HG03039 (cell line): ENCODE data around the gene DCUN1D2.

Experiments used
- ATAC-seq: cut with Tn5 transposase; IDR thresholded peaks from one replicate; pipeline ENCODE4 v1.9.1; 2021; ENCODE audit warnings: mild to moderate bottlenecking, moderate library complexity; ENCODE audit not compliant: unreplicated experiment

DCUN1D2 gene

GRCh38 chr13:113520571-113520970, 30.1 kb upstream of the DCUN1D2 start:
- no peak for ATAC-seq

- no peak for ATAC-seq
These were observed 29.0 kb upstream of the DCUN1D2 start for GRCh38 chr13:113519556-113519955.

- ATAC-seq = no peak
These were observed 27.7 kb upstream of the DCUN1D2 start for GRCh38 chr13:113518076-113518803.

GRCh38 chr13:113514847-113515246, 24.3 kb upstream of the DCUN1D2 start:
- no peak for ATAC-seq

GRCh38 chr13:113513761-113514160, 23.2 kb upstream of the DCUN1D2 start:
- no peak for ATAC-seq

GRCh38 chr13:113511361-113511760, 20.9 kb upstream of the DCUN1D2 start:
- ATAC-seq = no peak

- ATAC-seq = no peak
These were observed 20.4 kb upstream of the DCUN1D2 start for GRCh38 chr13:113510871-113511270.

GRCh38 chr13:113509989-113510388, 19.5 kb upstream of the DCUN1D2 start:
- no peak for ATAC-seq

- no peak for ATAC-seq
These were observed 18.2 kb upstream of the DCUN1D2 start for GRCh38 chr13:113508521-113509254.

GRCh38 chr13:113507505-113508345, 17.2 kb upstream of the DCUN1D2 start:
- no peak for ATAC-seq

- ATAC-seq = no peak
These were observed 16.4 kb upstream of the DCUN1D2 start for GRCh38 chr13:113506871-113507388.

- ATAC-seq = no peak
These were observed 15.6 kb upstream of the DCUN1D2 start for GRCh38 chr13:113506025-113506685.

GRCh38 chr13:113502686-113503085, 12.2 kb upstream of the DCUN1D2 start:
- no peak for ATAC-seq

GRCh38 chr13:113500530-113501265, 10.2 kb upstream of the DCUN1D2 start:
- no peak for ATAC-seq

GRCh38 chr13:113499936-113500335, 9.4 kb upstream of the DCUN1D2 start:
- no peak for ATAC-seq

- no peak for ATAC-seq
These were observed 8.4 kb upstream of the DCUN1D2 start for GRCh38 chr13:113498905-113499304.

GRCh38 chr13:113497217-113497616, 6.7 kb upstream of the DCUN1D2 start:
- ATAC-seq = no peak

- no peak for ATAC-seq
These were observed 5.1 kb upstream of the DCUN1D2 start for GRCh38 chr13:113495494-113496210.

GRCh38 chr13:113493315-113493951, 2.9 kb upstream of the DCUN1D2 start:
- ATAC-seq = no peak
